Prostate gland (tissue), 2 donors: ENCODE measurements around the gene SPATA16.

Source experiments
- CTCF ChIP-seq, 4 experiments: fragments of 200-600 bp in 2 of 4; fragments of 450-650 bp in 2 of 4; sonication (generic) in 2 of 4; IDR thresholded peaks; 1 replicate in 3 of 4; 2 replicates in 1 of 4; pipeline ENCODE4 v1.5.1; 2016 to 2019; ENCODE audit warnings: antibody characterized with exemption in 4 of 4, mild to moderate bottlenecking in 2 of 4, moderate library complexity in 2 of 4
- POLR2A ChIP-seq: fragments of 450-650 bp; IDR thresholded peaks from one replicate; pipeline ENCODE4 v1.6.1; 2016; ENCODE audit warnings: antibody characterized with exemption, mild to moderate bottlenecking

DNA sequence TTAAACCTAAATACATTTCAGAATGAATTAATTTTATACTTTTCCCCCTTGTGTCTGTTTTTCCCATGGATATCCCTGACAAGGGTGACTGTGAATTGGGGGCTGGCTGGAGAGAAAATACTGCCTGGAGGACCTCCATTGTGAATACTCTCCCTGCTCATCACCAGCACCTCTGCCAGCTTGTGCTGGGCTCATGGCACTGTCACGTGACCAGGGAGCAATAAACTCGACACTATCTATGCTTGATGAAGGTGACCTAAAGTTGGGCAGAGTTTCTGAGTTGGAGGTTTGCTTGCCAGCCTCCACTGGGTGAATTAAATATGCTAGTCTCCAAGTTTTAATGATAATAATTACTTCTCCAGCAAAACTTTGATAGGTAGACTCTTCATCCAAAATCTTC lies 189.5 kb downstream of the SPATA16 start:
- TF ChIP-seq POLR2A, result no peak
- TF ChIP-seq CTCF (IDR thresholded peaks at IDR 0.05), result no peak
